ENCODE results near the gene INPP5K. TPM values are rescaled to one million over a fixed set of nuclear protein-coding genes. Genes with fewer than 3 reads are reported as not detected.

INPP5K gene
- total and polyA plus RNA-seq, 12 donors, result 26.8 to 45.5 (median 34.8) TPM

GRCh38 chr17:1482680-1483079, 33.7 kb downstream of the INPP5K start:
- 73 to 74% methylated on average over 19 to 20 of the region's 20 CpGs for WGBS, 2 donors
- ATAC-seq (peak in 3 of 8 donors; percentile 3 to 25 (median 14)), DNase-seq (peak in 1 of 2 donors; percentile 46)
- TF ChIP-seq, protein P1, sequence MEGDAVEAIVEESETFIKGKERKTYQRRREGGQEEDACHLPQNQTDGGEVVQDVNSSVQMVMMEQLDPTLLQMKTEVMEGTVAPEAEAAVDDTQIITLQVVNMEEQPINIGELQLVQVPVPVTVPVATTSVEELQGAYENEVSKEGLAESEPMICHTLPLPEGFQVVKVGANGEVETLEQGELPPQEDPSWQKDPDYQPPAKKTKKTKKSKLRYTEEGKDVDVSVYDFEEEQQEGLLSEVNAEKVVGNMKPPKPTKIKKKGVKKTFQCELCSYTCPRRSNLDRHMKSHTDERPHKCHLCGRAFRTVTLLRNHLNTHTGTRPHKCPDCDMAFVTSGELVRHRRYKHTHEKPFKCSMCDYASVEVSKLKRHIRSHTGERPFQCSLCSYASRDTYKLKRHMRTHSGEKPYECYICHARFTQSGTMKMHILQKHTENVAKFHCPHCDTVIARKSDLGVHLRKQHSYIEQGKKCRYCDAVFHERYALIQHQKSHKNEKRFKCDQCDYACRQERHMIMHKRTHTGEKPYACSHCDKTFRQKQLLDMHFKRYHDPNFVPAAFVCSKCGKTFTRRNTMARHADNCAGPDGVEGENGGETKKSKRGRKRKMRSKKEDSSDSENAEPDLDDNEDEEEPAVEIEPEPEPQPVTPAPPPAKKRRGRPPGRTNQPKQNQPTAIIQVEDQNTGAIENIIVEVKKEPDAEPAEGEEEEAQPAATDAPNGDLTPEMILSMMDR (IDR thresholded peaks at IDR 0.05), result no peak
- Histone ChIP-seq H3K27me3 (peaks cover 0 to 35% (median 0%) of the 10 kb centered on the region in 7 donors), H3K4me1 (peaks cover 14 to 58% (median 32%) of the 10 kb centered on the region in 9 donors), H3K4me3 (no peak overlapping the region), H3K27ac (peak overlapping the region in 5 of 10 donors; percentile 10 to 99 (median 56)), H3K9me3 (no peaks in the 10 kb centered on the region), H3K36me3 (peaks cover 0 to 65% (median 53%) of the 10 kb centered on the region in 9 donors)
- intact Hi-C loops (cut with DNase I), result loop anchor here in 1 of 10 donors (2.0 to 10.0 kb wide), 2 partner anchors 34 to 118 kb away; partner anchors contain the start of gene INPP5K

GRCh38 chr17:1481736-1482135, 34.7 kb downstream of the INPP5K start:
- WGBS, 2 donors, result 49 to 53% methylated on average over 11 of the region's 11 CpGs
- ATAC-seq (no peak), DNase-seq (no peak)
- peaks cover 0 to 74% (median 63%) of the 10 kb centered on the region in 9 donors for H3K36me3 ChIP-seq
- intact Hi-C loops (cut with DNase I), result loop anchor here in 1 of 10 donors (2.0 to 10.0 kb wide), 2 partner anchors 35 to 117 kb away; partner anchors contain the start of gene INPP5K
- peak overlapping the region in 3 of 10 donors; percentile 23 to 64 (median 26) for H3K27ac ChIP-seq
- H3K4me1 ChIP-seq, result peaks cover 5 to 53% (median 26%) of the 10 kb centered on the region in 9 donors
- peaks cover 0 to 26% (median 0%) of the 10 kb centered on the region in 7 donors for H3K27me3 ChIP-seq
- no peak overlapping the region for H3K4me3 ChIP-seq
- TF ChIP-seq, protein P1 (IDR thresholded peaks at IDR 0.05), result no peak
- H3K9me3 ChIP-seq, result no peaks in the 10 kb centered on the region

DNA sequence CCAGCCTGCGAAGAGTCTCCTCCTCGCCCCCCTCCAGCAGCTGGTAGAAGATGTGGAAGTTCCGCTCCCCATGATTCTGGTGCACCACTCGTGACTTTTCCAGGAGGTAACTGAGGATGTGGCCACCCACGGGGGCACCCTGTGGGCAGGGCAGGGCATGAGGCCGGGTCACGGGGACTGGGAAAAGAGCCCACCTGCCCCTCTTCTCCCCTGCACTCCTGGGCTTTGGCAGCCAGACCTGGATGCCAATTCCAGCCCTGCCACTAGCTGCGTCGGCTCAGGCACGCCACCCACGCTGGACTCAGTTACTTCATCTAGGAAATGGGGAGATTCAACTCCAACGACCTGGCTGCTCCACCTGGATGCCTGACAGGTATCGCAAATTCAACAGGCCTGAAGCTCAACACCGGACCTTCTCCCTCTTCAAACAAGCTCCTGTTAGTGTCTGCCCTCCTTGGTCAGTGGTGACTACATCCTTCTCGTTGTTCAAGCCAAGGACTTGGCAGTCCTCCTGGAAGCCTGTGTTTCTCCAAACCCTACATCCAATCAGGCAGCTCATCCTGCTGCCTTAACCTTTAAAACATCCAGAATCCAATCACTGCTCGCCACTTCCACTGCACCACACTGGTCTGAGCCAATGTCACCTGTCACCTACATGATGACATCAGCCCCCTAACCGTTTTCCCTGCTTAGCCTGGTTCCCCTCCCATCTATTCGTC, 35.5 kb downstream of the INPP5K start:
- Histone ChIP-seq H3K4me3 (no peak overlapping the region), H3K9me3 (no peaks in the 10 kb centered on the region), H3K36me3 (peaks cover 0 to 83% (median 66%) of the 10 kb centered on the region in 9 donors), H3K27me3 (peaks cover 0 to 18% (median 0%) of the 10 kb centered on the region in 7 donors), H3K4me1 (peaks cover 4 to 54% (median 20%) of the 10 kb centered on the region in 9 donors), H3K27ac (peak overlapping the region in 1 of 10 donors; percentile 64)
- 79 to 84% methylated on average over 18 of the region's 18 CpGs for WGBS, 2 donors
- intact Hi-C loops (cut with DNase I), result loop anchor here in 1 of 10 donors (10.0 kb wide), 1 partner anchor 116 kb away; no protein-coding TSS in a partner anchor
- ATAC-seq (no peak), DNase-seq (no peak)
- TF ChIP-seq, protein P1 (IDR thresholded peaks at IDR 0.05), result no peak

DNA sequence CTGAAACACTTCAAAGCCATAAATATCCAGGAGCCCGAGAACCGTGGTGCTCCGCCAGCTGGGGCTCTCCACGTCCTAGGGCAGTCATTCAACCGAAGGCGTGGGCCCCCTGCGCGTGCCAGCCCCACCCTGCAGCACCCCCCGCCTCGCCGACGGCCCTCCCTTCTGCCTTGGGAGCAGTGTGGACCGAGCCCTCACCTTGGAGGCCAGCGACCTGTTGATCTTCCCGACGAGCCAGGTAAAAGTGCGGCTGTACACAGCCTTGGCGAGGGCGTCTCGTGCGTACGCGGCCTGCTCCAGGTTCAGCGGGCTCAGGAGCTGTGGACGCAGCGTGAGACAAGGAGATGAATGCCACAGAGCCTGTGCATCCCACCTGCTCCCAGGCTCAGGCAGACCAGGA, 38.0 kb downstream of the INPP5K start:
- ATAC-seq (no peak), DNase-seq (no peak)
- no peak overlapping the region for H3K27ac ChIP-seq
- no peak overlapping the region for H3K4me3 ChIP-seq
- no peaks in the 10 kb centered on the region for H3K9me3 ChIP-seq
- WGBS, 2 donors, result 90% methylated on average over 26 of the region's 26 CpGs
- intact Hi-C loops (cut with DNase I), result no loop called here
- TF ChIP-seq, protein P1 (IDR thresholded peaks at IDR 0.05), result no peak
- peaks cover 0 to 50% (median 14%) of the 10 kb centered on the region in 9 donors for H3K4me1 ChIP-seq
- peaks cover 0 to 99% (median 74%) of the 10 kb centered on the region in 9 donors for H3K36me3 ChIP-seq
- H3K27me3 ChIP-seq, result no peaks in the 10 kb centered on the region
